ENCODE data around the gene RASA4.
"Not testable (repeated sequence)": the region's sequence is repeated elsewhere in the genome, so short reads cannot be mapped to it uniquely, and the experiment has no call there.

GRCh38 chr7:102642691-102643090 lies 26.1 kb upstream of the RASA4 start, which contains the start of gene UPK3BL1:
- TF ChIP-seq CTCF (conservative IDR thresholded peaks at IDR 0.05); ZFX (IDR thresholded peaks at IDR 0.05): not testable (repeated sequence)

Measured in C4-2B (cell line).